NCI-H524 treated with DMSO at 0.1 percent for 48 hours (cell line): Measurements from ENCODE around the gene YIPF1.
"Not testable (repeated sequence)": the region's sequence is repeated elsewhere in the genome, so short reads cannot be mapped to it uniquely, and the experiment has no call there.

ENCODE experiments used
- DNase-seq: peaks from one replicate; lab custom pipeline; 2025; lab: John Stamatoyannopoulos, UW

YIPF1 gene

GRCh38 chr1:53837924-53838653 lies 51.5 kb downstream of the YIPF1 start, which contains the start of gene NDC1:
Gene NDC1, minus strand, starts transcription at chr1:53838296. Its CDS starts 35 bp downstream, at chr1:53838261.
- peak; percentile 91 for DNase-seq

- DNase-seq, result no peak
Measured at GRCh38 chr1:53837646-53837923, 52.0 kb downstream of the YIPF1 start.

DNA sequence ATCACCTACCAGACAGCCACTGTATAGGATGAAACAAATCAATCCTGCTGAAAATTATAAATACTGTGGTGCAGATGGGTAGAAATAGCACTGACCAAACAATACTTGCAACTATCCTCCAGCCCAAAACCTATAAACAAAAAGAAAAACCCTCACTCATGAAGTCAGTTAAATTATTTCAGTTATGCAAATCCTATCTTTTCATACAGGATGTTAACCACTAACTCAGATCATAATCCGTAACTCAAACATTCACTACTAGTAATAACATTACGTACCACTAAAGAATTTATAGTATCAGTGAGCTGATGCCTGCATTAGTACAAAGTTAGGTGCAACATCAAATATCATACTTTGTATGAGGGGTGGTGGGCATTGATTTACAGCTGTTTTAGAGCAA lies 54.1 kb downstream of the YIPF1 start:
- DNase-seq, result no peak

- DNase-seq, result no peak
Measured at GRCh38 chr1:53834776-53835175, 54.8 kb downstream of the YIPF1 start.

DNA sequence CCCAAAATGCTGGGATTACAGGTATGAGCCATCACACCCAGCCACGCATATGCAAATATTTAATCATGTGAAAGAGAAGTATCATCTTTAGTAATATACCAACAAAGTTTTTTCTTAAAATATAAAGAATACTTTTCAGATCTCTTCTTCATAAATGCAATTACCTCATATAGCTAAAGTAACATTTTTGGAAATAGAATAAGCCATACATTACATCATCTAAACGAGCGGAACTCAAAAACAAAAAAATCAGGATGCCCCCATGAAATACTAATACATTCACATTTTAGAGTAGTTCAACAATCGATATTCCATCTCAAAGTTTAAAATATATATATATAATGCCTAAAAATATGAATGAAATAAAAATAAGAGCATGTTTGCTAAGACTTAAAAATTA lies 56.2 kb downstream of the YIPF1 start:
- no peak for DNase-seq

DNA sequence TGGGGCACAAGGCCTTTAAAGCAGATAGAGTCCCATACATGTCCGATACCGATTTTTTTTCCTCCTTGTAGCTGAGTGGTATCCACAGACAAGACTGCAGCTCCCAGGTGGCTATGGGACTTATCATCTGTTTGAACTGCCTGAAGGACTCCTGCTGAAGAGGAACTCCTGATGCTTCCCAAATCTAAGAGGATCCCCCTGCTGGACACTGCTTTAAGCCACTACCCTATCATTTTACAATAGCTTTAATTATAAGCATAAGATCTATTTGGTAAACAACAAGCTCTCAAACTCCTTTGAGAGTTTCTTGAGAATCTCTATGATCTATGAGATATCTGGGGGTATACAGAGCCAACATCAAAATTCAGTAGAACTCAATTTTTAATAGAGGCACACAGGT lies 63.2 kb downstream of the YIPF1 start:
- DNase-seq, result no peak

DNA sequence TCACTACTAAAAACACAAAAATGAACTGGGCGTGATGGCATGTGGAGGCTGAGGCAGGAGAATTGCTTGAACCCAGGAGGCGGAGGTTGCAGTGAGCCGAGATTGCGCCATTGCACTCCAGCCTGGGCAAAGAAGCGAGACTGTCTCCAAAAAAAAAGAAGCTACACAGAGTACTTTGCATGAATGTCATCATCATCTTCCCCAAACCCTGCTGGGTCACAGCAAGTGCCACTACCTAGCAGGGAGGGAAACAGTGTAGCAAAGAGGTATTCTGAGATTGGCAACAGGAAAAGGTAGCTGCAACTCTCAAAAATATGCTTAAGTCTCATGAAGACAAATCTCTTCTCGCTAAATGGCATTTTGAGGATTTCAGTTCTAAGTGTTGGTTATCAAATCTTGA lies 64.3 kb downstream of the YIPF1 start:
- no peak for DNase-seq

DNA sequence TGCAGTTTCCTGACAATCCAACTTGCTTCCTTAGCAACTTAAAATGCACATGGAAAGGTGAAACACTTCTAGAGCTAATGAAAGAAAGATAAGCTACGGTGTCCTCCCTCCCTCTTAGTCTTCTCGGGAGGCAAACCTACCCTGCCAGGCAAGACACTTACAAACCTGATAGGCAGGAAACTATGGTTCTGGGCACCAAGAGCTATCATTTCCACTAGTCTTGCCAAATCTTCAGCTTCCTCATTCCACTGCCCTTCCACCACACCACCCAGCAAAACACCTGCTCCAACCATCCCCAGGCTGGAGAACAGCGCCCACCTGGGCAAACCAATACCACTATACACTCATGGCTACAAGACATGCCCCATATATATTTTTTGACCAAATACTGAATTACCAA lies 66.7 kb downstream of the YIPF1 start:
- no peak for DNase-seq

DNA sequence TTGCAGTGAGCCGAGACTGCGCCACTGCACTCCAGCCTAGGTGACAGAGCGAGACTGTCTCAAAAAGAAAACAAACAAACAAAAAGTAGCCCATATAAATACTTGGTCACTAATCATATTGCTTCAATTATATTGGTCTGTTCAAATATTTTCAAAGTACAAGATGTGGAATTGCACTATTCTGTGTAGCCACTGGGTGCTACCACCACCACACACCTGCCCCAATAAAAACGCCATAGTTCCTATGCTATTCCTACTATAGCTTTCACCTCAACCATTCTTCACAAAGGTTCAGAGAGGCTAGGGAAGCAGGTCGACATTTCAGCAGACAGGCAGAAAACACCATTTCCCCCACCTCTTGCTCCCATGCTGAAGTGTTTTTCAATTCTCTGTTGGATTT lies 68.2 kb downstream of the YIPF1 start:
- DNase-seq, result no peak

DNA sequence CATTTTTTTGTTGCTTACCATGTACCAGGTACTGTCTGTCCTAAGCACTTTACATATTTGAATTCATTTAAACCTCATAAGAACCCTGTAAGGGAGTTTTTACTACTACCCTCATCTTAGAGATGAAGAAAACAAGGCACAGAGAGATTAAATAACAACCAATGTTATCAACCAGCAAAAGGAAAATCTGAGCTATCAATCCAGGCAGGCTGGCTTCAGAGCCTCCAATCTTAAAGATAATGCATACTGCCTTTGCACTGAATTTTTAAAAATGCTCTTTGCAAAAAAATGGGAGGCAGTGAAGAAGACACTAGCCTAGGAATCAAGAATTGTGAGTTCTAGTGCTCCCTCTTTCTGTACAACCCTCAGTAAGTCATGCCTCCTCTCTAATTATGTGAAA lies 70.2 kb downstream of the YIPF1 start:
- DNase-seq, result no peak

- not testable (repeated sequence) for DNase-seq
Measured at GRCh38 chr1:53816584-53816983, 73.0 kb downstream of the YIPF1 start.

GRCh38 chr1:53815484-53815883 lies 74.1 kb downstream of the YIPF1 start:
- DNase-seq, result not testable (repeated sequence)

GRCh38 chr1:53811414-53811851 lies 78.2 kb downstream of the YIPF1 start:
- no peak for DNase-seq

DNA sequence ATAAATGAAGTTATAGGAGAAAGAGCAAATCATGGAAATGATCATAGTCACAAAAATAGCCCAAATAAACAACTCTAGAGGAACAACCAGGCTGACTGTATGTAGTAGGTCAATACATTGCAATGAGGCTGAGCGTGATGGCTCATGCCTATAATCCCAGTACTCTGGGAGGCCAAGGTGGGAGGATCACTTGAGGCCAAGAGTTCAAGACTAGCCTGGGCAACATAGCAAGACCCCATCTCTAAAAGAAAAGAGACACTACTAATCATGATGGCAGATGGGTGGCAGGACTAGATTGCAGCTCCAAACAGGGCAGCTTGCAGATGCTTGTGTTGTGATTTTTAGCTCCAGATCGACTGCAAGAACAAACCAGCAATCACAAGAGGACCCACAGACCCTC lies 79.1 kb downstream of the YIPF1 start:
- DNase-seq, result no peak

- DNase-seq, result no peak
Measured at GRCh38 chr1:53810007-53810406, 79.6 kb downstream of the YIPF1 start.

GRCh38 chr1:53807916-53808315 lies 81.7 kb downstream of the YIPF1 start:
- peak; percentile 7 for DNase-seq

GRCh38 chr1:53804791-53805505 lies 84.6 kb downstream of the YIPF1 start:
- DNase-seq, result no peak

GRCh38 chr1:53804181-53804580 lies 85.4 kb downstream of the YIPF1 start:
- no peak for DNase-seq
